MM.1S (cell line): ENCODE measurements around the gene LRRC45.

Experiments used
- EZH2 ChIP-seq: fragments of 300-600 bp; sonication (generic); optimal IDR thresholded peaks from 2 replicates; pipeline ENCODE3; 2017; ENCODE audit warnings: low read depth, mild to moderate bottlenecking, antibody characterized with exemption, low read length, mixed read lengths
- EZH2phosphoT487 ChIP-seq: fragments of 300-600 bp; sonication (generic); IDR thresholded peaks from 2 replicates; pipeline ENCODE4 v1.6.1; 2018; ENCODE audit warnings: antibody characterized with exemption, low read length
- TF ChIP-seq, protein P1 (sequence below): fragments of 300-600 bp; sonication (generic); IDR thresholded peaks from 2 replicates; pipeline ENCODE4 v1.5.1; 2016; ENCODE audit warnings: antibody characterized with exemption, low read length, mixed read lengths

DNA sequence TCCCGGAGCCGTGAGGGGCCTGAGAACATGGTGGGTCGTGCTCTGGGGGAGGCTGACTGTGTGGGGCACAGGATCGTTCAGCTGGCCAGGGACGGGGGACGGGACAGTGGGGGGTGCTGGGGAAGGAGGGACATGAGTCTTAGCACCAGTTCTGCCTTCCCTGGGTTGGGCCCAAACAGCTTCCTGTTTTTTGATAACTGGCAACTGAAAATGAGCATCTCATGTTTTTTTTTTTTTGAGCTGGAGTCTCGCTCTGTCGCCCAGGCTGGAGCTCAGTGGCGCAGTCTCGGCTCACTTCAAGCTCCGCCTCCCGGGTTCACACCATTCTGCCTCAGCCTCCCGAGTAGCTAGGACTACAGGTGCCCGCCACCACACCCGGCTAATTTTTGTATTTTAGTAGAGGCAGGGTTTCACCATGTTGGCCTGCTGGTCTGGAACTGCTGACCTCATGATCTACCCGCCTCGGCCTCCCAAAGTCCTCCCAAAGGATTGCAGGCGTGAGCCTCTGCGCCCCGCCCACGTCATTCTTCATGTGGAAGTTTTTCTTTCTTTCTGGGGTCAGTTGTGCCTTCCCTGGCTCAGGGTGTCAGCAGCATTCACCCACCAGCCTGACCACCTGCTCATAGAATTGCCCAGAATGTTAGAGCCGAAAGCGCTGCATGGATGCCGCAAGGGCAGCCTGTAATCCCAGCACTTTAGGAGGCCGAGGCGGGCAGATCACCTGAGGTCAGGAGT is 39.3 kb upstream of the LRRC45 start:
- TF ChIP-seq, protein P1, sequence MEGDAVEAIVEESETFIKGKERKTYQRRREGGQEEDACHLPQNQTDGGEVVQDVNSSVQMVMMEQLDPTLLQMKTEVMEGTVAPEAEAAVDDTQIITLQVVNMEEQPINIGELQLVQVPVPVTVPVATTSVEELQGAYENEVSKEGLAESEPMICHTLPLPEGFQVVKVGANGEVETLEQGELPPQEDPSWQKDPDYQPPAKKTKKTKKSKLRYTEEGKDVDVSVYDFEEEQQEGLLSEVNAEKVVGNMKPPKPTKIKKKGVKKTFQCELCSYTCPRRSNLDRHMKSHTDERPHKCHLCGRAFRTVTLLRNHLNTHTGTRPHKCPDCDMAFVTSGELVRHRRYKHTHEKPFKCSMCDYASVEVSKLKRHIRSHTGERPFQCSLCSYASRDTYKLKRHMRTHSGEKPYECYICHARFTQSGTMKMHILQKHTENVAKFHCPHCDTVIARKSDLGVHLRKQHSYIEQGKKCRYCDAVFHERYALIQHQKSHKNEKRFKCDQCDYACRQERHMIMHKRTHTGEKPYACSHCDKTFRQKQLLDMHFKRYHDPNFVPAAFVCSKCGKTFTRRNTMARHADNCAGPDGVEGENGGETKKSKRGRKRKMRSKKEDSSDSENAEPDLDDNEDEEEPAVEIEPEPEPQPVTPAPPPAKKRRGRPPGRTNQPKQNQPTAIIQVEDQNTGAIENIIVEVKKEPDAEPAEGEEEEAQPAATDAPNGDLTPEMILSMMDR: no peak
- TF ChIP-seq EZH2 (no peak), EZH2phosphoT487 (no peak)
